ENCODE measurements around the gene RFNG.

- TF ChIP-seq POLR2A (IDR thresholded peaks at IDR 0.05; ENCODE audit: borderline replicate concordance, extremely low read depth, insufficient read depth, insufficient read length) (no peak), CTCF (IDR thresholded peaks at IDR 0.05 in 2 of 3, conservative IDR thresholded peaks at IDR 0.05 in 1 of 3; ENCODE audit: borderline replicate concordance in 1 of 3, insufficient read depth in 1 of 3, low read depth in 2 of 3, low read length in 2 of 3) (no peak)
These were observed 45.7 kb upstream of the RFNG start for GRCh38 chr17:82097184-82097918.
